SKM-1 treated with dmso at 0.1 percent for 144 hours (cell line): ENCODE results near the gene GZMA.
"Not testable (repeated sequence)": the region's sequence is repeated elsewhere in the genome, so short reads cannot be mapped to it uniquely, and the experiment has no call there.

Experiments
- DNase-seq: peaks from one replicate; lab custom pipeline; 2025; ENCODE audit not compliant: unreplicated experiment; lab: John Stamatoyannopoulos, UW

Gene GZMA

GRCh38 chr5:55102348-55102747, at the start of gene GZMA:
Gene GZMA, plus strand, starts transcription at chr5:55102646. Its CDS starts 37 bp downstream, at chr5:55102683.
- DNase-seq: no peak

GRCh38 chr5:55055183-55055582, 47.3 kb upstream of the GZMA start:
- DNase-seq: no peak

DNA sequence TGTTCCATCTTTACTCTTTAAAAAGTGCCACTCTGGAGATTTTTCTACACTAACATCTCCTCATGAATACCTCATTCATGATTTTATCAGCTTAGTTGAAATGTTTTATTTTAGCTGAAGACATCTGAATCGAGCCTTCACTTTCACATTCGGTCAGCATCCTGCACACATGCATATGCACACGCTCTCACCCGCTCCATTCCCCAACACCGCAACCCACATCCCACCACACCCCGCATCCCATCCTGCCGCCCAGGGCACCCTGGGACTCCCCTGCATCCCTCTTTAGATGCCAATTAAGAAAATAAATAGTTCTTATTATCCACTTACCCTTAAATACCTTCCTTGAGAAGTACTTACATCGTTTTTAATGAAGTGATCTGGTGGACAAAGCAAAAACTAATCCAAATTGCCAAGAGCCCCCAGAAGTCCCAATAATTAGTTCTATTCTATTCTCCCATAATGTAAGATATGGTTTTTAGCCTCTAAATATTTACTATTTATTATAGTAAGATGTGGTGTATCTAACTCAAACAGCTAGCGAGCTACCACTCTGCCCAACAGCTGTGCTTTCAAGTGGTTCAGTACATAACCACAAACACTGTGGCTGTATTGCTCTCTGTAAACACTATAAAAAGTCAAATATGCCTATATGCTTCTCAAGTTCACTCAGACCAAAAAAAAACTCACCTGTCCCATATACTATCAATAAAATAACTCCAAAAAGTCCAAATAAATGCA, 40.2 kb upstream of the GZMA start:
- no peak for DNase-seq

- DNase-seq: no peak
These were observed 39.1 kb upstream of the GZMA start for GRCh38 chr5:55063220-55063863.

GRCh38 chr5:55063899-55064298, 38.5 kb upstream of the GZMA start:
- DNase-seq: no peak

- DNase-seq: no peak
These were observed 37.9 kb upstream of the GZMA start for GRCh38 chr5:55064523-55064922.

DNA sequence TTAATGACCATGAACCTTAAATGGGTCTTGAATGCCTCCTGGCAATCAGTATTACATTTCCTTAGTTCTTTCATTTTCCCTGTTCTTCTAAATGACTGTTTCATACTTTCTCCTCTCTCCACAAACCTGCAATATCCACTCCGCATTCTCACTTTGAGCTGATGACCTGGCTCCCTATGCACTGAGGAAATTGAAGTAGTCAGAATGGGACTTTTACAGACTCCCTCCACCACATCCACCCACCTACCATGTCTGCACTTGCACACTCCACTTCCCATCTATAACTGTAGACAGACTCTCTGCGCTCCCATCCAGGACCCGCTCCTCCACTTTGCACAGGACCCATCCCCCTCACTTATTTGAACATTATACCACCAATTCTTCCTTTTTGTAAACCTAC, 36.2 kb upstream of the GZMA start:
- no peak for DNase-seq

DNA sequence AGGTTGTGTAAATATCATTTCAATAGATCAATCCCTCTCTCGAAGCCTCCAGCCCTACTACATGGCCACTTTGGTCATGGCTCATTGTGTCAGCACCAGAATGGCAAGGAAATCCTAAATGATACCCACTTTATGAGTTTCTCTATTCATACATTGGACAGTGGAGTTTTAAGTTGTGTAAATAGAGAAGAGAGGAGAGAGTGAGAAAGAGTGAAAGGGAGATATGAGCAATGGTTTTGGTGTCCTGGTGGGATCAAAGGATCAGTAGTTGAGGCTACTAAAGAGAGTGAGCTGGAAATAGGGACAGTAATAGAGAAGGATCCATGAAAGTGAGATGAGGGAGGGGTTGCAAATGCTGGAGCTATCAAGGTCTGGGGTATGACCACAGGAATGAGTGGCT, 31.5 kb upstream of the GZMA start:
- no peak for DNase-seq

DNA sequence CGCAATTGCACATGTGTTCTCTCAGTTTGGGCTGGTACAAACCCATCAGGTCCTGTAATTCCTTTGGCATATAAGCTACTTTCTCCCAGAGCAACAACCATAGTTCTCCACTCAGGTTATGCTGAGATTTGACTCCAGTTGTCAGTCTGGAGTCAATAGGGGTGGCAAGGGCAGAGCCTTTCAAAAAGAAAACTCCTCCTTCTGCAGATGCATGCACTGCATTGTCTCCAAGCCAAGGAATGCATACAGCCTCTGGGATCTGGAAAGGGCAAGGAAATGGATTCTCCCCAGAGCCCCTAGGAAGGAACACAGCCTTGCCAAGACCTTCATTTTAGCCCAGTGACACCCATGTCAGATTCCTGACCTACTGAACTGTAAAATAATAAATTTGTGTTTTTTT, 31.0 kb upstream of the GZMA start:
- no peak for DNase-seq

DNA sequence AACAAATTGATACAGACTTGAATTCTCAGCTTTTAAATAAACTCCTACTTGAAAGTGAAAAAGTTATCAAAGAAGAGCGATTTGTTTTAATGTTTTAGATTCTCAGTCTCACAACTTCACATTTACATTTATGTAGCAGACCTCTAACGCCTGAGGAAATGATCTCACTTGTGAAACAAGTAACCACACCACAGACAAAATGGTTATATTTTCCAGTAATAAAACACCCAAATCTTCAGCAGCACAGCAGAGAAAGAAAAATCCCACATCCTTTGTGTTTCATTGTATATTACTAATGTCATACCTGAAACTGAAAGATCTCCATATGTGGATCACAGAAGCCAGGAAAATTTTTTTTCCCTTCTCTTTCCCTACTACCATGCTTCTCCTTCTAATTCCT, 29.8 kb upstream of the GZMA start:
- no peak for DNase-seq

DNA sequence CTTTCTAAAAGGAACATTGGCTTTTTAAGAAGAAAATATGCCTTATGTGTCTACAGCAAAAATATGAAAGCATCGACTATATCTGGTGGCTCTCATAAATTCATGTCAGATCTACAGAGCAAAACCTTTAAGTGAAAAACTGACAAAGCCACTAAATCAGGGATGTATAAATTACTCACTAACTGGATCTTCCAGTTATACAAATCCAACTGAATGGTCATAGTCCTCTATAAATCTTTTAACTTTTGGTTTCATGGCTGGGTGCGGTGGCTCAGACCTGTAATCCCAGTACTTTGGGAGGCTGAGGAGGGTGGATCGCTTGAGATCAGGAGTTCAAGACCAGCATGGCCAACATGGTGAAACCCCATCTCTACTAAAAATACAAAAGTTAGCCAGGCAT, 29.2 kb upstream of the GZMA start:
- DNase-seq: no peak

- no peak for DNase-seq
These were observed 20.9 kb upstream of the GZMA start for GRCh38 chr5:55081541-55081940.

- DNase-seq: not testable (repeated sequence)
These were observed 13.1 kb upstream of the GZMA start for GRCh38 chr5:55089301-55089700.

DNA sequence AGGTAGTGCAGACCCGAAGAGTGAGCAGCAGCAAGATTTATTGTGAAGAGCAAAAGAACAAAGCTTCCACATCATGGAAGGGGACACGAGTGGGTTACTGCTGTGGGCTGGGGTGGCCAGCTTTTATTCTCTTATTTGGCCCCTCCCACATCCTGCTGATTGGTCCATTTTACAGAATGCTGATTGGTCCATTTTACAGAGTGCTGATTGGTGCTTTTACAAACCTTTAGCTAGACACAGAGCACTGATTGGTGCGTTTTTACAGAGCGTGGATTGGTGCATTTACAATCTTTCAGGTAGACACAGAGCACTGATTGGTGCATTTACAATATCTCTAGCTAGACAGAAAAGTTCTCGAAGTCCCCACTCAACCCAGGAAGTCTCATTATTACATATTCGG, 11.4 kb upstream of the GZMA start:
- DNase-seq: not testable (repeated sequence)

- DNase-seq: no peak
These were observed 6.3 kb upstream of the GZMA start for GRCh38 chr5:55096182-55096581.

GRCh38 chr5:55096861-55097260, 5.6 kb upstream of the GZMA start:
- DNase-seq: no peak

- not testable (repeated sequence) for DNase-seq
These were observed 1.3 kb upstream of the GZMA start for GRCh38 chr5:55101148-55101547.

DNA sequence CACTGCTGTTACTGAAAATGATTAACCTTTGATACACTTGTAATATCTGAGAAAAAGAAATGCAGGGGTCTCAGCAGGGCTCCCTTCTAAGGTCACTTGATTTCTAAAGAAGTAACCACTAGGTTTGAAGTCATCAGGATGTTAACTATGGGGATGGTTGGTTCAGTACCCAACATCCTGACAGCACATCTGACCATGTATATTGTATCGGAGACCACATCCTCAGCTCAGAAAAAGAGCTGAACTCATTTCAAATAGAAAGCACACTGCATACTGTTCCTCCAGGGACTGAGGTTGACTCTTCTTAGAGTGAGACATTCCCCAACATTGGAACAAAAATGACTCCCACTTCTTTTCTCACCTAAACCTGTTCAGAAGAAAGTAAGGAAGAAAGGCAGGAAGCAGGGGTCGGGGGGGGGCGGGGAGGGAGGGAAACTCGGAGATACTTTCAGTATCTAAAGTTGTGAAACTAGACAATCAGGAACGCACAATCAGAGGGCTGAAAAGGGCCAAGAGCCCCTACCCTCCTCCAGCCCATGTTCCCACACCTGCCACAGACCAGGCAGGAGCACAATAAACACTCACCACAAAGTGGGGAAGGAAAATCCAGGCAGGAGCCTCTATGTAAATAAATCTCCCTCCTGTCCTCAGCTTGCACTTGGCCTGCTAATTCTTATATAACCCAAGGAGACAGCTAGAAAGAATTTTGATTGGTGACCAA, 730 bp upstream of the GZMA start:
- DNase-seq: no peak

- no peak for DNase-seq
These were observed 1.8 kb downstream of the GZMA start for GRCh38 chr5:55104036-55104772.

GRCh38 chr5:55104946-55105701, 2.7 kb downstream of the GZMA start:
- no peak for DNase-seq

DNA sequence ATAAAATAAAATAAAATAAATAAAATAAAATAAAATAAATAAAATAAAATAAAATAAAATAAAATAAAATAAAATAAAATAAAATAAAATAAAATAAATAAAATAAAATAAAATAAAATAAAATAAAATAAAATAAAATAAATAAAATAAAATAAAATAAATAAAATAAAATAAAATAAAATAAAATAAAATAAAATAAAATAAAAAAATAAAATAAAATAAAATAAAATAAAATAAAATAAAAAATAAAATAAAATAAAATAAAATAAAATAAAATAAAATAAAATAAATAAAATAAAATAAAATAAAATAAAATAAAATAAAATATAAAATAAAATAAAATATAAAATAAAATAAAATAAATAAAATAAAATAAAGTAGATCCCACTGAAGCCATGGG, 3.5 kb downstream of the GZMA start:
- not testable (repeated sequence) for DNase-seq
